GM19452 (cell line): ENCODE measurements around the gene ZFYVE1.
"Not testable (repeated sequence)": the region's sequence is repeated elsewhere in the genome, so short reads cannot be mapped to it uniquely, and the experiment has no call there.

Source experiments
- ATAC-seq: cut with Tn5 transposase; IDR thresholded peaks from one replicate; pipeline ENCODE4 v1.9.1; 2021; ENCODE audit not compliant: unreplicated experiment

Gene ZFYVE1

GRCh38 chr14:72958548-72958947 is 68.4 kb downstream of the ZFYVE1 start:
- ATAC-seq = no peak

GRCh38 chr14:72957213-72957612 is 69.7 kb downstream of the ZFYVE1 start:
- no peak for ATAC-seq

DNA sequence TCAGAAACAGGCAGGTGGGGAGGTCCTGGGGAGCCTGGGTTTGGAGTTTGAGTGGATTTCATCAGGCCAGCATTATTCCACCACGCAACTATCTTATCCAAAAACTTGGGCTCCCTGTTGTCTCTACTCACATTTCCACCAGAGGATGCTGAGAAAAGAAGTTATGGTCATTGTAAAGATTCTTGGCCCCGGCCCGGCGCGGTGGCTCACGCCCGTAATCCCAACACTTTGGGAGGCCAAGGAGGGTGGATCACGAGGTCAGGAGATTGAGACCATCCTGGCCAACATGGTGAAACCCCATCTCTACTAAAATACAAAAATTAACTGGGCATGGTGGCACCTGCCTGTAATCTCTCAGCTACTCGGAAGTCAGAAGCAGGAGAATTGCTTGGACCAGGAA is 70.2 kb downstream of the ZFYVE1 start:
- not testable (repeated sequence) for ATAC-seq

- no peak for ATAC-seq
Observed at GRCh38 chr14:72952171-72952570, 74.7 kb downstream of the ZFYVE1 start.

- ATAC-seq = no peak
Observed at GRCh38 chr14:72948481-72949138, 78.3 kb downstream of the ZFYVE1 start.

DNA sequence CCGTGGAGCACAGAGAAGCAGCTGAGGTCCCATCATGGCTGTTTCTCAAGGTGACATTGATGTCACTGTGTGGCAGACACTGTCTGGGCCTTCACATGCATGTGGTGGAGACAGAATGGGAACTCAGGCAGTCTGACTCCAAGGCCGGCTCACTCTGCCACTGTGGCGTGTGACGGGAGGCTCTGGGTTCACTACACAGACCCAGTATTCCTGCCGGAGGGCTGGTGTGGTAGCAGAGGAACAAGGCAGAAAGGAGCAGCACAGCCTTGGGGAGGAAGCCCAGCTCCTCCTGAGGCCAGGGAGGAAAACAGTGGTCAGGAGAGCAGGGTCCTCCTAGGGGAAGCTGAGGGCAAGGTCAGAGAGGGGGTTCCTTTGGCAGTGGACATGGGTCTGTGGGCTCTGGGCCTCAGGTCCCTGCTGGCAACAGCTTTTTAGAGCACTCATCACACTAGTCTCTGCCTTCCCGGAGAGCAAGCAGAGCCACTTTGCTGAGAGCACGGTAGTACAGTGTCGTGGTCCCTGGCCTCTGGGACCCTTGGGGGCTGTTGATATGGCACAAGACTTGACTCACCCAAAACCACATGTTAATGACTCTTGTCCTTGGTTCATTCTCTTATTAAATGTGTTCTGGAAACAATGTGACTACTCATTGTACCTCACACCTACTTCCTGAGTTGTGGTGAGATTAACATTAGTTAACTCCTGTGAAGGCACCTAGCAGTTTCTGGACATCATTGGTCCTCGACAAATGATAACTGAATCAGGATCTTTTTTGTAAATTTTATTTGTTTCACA is 79.3 kb downstream of the ZFYVE1 start:
- no peak for ATAC-seq

GRCh38 chr14:72946491-72946890 is 80.4 kb downstream of the ZFYVE1 start:
- ATAC-seq = no peak

DNA sequence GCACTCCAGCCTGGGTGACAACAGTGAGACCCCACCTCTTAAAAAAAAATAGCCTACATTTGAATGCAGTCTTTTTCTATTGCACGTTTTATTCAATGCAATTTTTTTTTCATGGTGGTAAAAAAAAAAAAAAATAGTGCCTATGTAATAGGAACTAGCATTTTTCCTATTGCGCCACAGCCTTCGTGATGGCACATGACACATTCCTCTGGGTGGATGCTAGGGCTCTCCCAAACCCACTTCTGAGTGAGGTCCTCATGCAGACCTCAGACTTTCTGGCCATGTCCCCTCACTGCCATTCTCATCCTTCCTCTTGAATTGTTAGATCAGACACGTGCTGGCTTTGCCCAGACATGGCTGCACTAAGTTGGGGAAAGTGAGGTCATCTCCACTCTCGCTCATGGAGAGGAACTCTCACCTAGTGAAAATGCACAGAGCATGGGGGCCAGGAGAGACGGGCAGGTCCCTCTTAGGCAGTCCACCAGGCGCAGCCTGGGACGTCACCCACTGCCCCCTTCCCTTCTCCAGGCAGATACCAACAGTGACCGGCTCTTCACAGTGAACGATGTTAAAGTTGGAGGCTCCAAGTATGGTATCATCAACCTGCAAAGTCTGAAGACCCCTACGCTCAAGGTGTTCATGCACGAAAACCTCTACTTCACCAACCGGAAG is 81.4 kb downstream of the ZFYVE1 start:
- no peak for ATAC-seq

GRCh38 chr14:72943876-72944430 is 83.0 kb downstream of the ZFYVE1 start:
- no peak for ATAC-seq

- no peak for ATAC-seq
Observed at GRCh38 chr14:72942934-72943333, 84.0 kb downstream of the ZFYVE1 start.

- ATAC-seq = no peak
Observed at GRCh38 chr14:72941286-72941985, 85.5 kb downstream of the ZFYVE1 start.

GRCh38 chr14:72939630-72940029 is 87.3 kb downstream of the ZFYVE1 start:
- ATAC-seq = no peak

DNA sequence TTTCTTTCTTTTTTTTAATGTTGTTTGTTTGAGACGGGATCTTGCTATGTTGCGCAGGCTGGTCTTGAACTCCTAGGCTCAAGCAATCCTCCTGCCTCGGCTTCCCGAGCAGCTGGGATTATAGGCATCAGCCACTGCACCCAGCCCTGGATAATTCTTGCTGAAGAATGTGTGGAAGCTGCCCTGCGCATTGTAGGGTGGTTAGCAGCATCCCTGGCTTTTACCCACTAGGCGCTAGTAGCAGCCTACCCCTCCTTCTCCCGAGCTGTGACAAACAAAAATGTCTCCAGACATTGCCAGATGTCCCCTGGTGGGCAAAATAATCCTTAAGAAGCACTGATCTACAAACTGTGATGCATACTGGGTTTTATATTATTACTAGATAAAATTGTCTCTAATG is 94.0 kb downstream of the ZFYVE1 start:
- ATAC-seq = no peak

- no peak for ATAC-seq
Observed at GRCh38 chr14:72929316-72930080, 97.4 kb downstream of the ZFYVE1 start.

- ATAC-seq = no peak
Observed at GRCh38 chr14:72928872-72929271, 98.0 kb downstream of the ZFYVE1 start.

DNA sequence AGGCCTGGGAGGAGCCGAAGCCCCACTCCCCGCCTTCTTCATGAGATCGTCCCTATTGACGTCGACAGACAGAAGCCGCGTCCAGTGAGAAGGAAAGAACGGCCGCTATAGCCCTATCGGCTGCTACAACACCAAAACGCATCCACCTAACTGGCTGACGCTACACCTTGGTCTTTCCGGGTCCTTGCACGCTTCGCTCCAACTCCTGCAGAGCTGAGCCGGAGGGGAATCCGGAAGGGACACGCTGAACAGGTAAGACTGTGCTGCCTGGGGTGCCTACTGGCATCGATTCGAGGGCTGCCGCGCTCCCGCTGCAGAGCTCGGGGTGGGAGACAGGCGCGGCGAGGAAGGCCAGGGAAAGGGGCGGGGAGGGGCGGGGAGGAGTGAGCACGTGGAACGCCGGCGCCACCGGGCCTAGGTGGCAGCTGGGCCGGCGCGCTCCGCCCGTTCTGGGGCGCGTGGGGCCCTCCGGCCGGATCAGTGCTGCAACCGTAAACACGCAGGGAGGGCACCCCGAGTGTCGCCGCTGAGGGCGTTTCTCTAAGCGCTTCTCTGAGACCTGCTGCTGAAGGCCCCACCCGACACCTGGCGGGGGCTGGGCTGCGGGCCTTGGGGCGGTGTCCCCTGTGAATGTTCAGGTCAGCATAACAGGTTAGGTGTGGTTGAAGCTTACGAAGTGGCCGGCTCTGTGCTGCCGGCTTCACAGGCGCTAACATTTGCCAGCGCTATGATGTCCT is 100.4 kb downstream of the ZFYVE1 start, which contains the start of gene DCAF4:
DCAF4 (plus strand) TSS at position 173 of the 737 bp plus-strand sequence. CDS start 11,515 bp downstream, outside the sequence.
- peak; percentile 97 for ATAC-seq

GRCh38 chr14:72925815-72926291 is 101.1 kb downstream of the ZFYVE1 start:
- peak; percentile 18 for ATAC-seq

GRCh38 chr14:72925171-72925759 is 101.6 kb downstream of the ZFYVE1 start:
- ATAC-seq = no peak

DNA sequence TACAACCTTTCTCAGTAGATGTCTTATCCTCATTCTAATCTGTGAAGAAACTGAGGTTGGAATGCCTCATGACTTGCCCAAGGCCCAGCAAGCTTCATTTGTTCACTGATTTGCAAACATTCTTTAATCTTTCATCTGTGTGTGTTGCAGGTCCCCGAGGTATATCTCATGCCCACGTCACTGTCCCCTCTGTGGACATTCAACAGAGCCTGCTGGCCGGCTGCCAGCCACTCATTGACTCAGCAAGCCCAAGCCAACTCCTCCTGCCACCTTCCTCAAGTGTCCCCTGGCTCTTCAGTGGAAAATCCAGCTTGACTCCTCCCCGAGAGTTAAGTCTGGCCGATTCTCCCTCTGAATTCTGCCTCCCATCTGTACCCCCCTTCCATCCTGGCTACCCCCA is 102.6 kb downstream of the ZFYVE1 start:
- no peak for ATAC-seq
